SK-MEL-5 (cell line): ENCODE measurements around the gene NEDD8. TPM values are rescaled to one million over a fixed set of nuclear protein-coding genes. Genes with fewer than 3 reads are reported as not detected.
A peak's percentile ranks its signal among the peaks of the same experiment; 100 is the strongest.
"Not testable (repeated sequence)": the region's sequence is repeated elsewhere in the genome, so short reads cannot be mapped to it uniquely, and the experiment has no call there.

Source experiments
- DNase-seq: peaks from one replicate; pipeline ENCODE4 v3.0.0-alpha.2; 2016; ENCODE audit warnings: low read depth, low spot score
- in situ Hi-C: cut with HindIII; loops from 2 replicates; pipeline ENCODE4 v1.10.0; 2016; ENCODE audit warnings: low sequenced_read_pairs, high pct_unique_total_duplicates, low pct_unique_long_range_greater_than_20kb
- total RNA-seq: library from RNA; depleted of rRNA; stranded (reverse); fragments of >200 nt; shearing (Covaris generic); gene quantifications from 2 replicates; pipeline ENCODE4 v1.2.3, GENCODE V29; 2014

The NEDD8 gene
- total RNA-seq, 1 experiment from 2014 or later = 249 TPM

DNA sequence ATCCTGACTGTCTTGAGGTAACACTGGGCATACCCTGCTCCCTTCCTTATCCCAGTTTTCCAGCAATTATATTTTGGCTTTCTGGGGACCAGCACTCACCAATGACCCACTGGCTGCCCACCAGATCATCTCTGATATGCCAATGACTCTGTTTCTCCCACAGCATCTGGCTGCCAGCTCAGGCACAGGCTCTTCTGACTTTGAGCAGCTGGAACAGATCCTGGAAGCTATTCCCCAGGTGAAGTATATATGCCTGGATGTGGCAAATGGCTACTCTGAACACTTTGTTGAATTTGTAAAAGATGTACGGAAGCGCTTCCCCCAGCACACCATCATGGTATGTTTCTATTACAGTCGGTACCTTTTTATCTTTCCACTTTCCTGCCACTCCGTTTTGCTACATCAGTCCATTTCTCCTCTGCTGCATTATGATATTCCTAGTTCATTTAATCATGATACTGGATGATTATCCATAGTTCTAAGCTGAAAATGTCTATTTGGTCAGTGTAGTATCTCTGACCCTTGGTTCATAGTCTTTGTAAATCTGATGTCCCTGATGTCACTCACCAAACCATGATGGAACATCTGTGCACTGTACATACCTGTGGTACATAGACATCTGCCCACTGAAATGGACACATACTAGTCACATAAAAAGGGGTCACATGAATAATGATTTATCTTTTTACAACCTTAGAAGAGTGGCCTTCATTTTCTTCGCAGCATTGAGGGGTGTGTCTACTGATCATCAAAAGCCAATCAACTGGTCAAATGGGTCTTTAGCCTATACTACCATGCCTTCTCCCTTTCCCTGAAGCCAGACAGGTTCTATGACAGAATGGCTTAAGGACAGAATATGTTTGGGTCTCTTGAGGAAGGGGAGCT is 3.9 kb upstream of the NEDD8 start:
- no peak for DNase-seq
- in situ Hi-C loops = no loop called here

- no peak for DNase-seq
- in situ Hi-C loops = no loop called here
These were observed 2.2 kb upstream of the NEDD8 start for GRCh38 chr14:24234095-24235005.

- DNase-seq = no peak
- in situ Hi-C loops = no loop called here
These were observed 1.3 kb upstream of the NEDD8 start for GRCh38 chr14:24233538-24233866.

GRCh38 chr14:24232645-24233537 is 724 bp upstream of the NEDD8 start, which contains the start of gene GMPR2:
GMPR2 (plus strand) TSS chr14:24232929; CDS start chr14:24233254, 325 bp downstream.
- no peak for DNase-seq
- in situ Hi-C loops = no loop called here

DNA sequence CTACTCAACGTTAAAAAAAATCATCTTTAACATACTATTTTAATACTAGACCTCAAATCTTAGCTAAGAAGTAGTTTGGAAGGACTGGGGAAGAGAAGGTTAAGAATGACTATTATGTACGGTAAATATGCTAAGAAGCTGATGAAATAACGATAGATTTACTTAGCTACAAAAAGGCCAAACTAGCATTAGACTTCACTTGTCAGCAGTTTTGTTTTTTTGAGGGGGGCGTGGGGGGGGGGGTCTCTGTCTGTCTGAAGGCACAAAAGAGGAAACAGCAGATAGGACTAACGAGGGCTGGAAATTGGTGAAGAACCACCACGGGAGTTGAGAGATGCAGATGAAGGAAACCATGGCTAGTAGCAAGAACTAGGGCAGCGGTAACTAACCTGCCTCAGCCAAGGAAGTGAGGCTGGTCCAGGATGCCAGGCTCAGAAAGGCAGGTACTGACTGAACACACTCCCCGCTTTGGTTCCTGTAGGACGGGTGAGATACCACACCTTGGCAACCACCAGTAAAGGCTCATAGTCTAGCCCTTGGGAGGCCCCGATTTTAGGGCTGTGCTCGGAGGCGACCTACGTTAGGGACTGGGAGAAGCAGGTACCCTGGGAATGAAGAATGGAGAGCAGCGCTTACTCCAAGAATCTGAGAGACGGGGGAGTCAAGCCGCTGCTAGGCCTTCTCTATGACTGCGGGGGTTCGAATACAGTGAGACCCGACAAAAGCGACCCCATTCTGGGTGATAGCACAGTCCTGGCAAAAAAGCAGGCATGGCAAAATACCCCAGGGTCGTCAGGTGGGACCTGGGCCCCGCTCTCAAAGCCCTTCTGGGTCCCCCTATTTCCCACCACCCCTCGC is 675 bp downstream of the NEDD8 start:
- in situ Hi-C loops = no loop called here
- no peak for DNase-seq

GRCh38 chr14:24228902-24229301 is 3.3 kb downstream of the NEDD8 start:
- no peak for DNase-seq
- in situ Hi-C loops = no loop called here

GRCh38 chr14:24226473-24226872 is 5.7 kb downstream of the NEDD8 start:
- in situ Hi-C loops = no loop called here

GRCh38 chr14:24224618-24225071 is 7.5 kb downstream of the NEDD8 start:
- DNase-seq = no peak
- in situ Hi-C loops = no loop called here

More at GRCh38 chr14:24226473-24226872, 5.7 kb downstream of the NEDD8 start:
- no peak for DNase-seq

DNA sequence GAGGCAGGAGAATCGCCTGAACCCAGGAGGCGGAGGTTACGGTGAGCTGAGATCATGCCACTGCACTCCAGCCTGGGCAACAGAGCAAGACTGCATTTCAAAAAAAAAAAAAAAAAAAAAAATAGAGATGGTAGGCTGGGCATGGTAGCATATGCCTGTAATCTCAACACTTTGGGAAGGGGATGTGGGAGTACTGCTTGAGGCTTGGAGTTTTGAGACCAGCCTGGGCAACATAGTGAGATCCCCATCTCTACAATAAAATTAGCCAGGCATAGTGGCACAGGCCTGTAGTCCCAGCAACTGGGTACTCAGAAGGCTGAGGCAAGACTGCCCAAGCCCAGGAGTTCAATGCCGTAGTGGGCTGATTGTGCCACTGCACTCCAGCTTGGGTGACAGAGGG is 9.2 kb downstream of the NEDD8 start:
- DNase-seq, in situ Hi-C loops: not testable (repeated sequence)

GRCh38 chr14:24219521-24219920 is 12.6 kb downstream of the NEDD8 start:
- DNase-seq = no peak
- in situ Hi-C loops = no loop called here

DNA sequence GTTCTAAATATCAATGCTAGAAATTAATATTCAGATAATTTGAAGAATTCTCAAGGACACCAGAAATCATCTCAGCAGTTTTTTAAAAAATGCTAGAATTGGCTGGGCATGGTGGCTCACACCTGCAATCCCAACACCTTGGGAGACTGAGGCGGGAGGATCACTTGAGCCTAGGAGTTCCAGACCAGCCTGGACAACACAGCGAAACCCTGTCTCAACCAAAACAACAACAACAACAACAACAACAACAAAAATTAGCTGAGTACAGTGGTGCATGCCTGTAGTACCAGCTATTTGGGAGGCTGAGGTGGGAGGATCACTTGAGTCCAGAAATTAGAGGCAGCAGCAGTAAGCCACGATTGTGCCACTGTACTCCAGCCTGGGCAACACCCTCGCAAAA is 13.1 kb downstream of the NEDD8 start:
- no peak for DNase-seq
- in situ Hi-C loops = no loop called here

DNA sequence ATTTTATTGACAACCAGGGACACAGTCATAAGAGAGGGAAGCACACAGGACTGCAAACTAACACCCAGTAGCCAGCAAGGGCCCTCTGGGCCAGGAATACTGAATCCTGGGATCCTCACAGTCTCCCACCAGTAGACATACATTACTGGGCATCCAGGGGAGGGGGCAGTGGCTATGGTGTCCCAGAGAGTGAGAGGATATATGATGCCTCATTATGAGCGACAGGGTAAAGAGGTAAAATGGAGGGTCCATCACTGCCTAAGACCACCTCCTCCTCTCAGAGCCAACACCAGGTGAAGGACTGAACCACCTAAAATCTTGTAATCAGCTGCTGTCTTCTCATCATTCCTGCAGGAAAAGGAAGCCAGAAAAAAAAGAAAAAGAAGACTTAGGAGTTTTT is 15.3 kb downstream of the NEDD8 start:
- in situ Hi-C loops, DNase-seq: not testable (repeated sequence)

GRCh38 chr14:24216345-24216699 is 15.8 kb downstream of the NEDD8 start:
- DNase-seq = no peak
- in situ Hi-C loops = no loop called here

- in situ Hi-C loops = no loop called here
- peak; percentile 86 for DNase-seq
These were observed 16.4 kb downstream of the NEDD8 start, which contains the start of gene MDP1 for GRCh38 chr14:24215495-24216344. MDP1 (minus strand) TSS chr14:24216066; CDS start chr14:24215955, 111 bp downstream.

- no peak for DNase-seq
- in situ Hi-C loops = no loop called here
These were observed 18.1 kb downstream of the NEDD8 start for GRCh38 chr14:24213866-24214662.
